ENCODE data around the gene SARDH. TPM values are rescaled to one million over a fixed set of nuclear protein-coding genes. Genes with fewer than 3 reads are reported as not detected.

SARDH gene
- total and polyA plus RNA-seq, 9 donors, result 2.5 to 10.0 (median 3.3) TPM

DNA sequence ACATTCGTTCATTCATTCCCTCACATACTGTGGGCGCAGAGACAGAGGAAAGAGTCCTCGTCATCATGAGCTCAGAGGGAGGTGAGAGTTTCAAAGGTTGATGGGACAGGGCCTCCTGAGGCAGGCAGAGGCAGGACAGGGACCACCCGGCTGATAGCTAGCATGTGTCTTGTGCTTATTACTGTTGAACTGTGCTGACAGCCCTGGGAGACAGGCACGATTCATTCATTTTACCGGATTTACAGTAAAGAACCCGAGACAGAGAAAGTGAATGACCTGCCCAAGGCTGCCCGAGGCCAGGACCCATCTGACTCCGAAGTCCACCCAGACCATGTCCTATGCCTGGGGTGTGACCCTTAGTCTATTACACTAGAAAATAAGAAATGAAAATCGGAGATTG is 124.1 kb downstream of the SARDH start:
- H3K4me3 ChIP-seq, result no peak overlapping the region
- intact Hi-C loops (cut with DNase I), result no loop called here
- no peak for DNase-seq
- TF ChIP-seq CTCF (IDR thresholded peaks at IDR 0.05) (no peak), POLR2A (IDR thresholded peaks at IDR 0.05) (no peak), EP300 (IDR thresholded peaks at IDR 0.05) (no peak)
- H3K27ac ChIP-seq, result no peak overlapping the region
- H3K4me1 ChIP-seq (ENCODE audit: insufficient read depth), result peaks cover 1% of the 10 kb centered on the region
- H3K36me3 ChIP-seq, result no peaks in the 10 kb centered on the region
- H3K9me3 ChIP-seq, result no peaks in the 10 kb centered on the region
- H3K27me3 ChIP-seq, result no peaks in the 10 kb centered on the region
- WGBS, 3 donors, result 63 to 73% (median 71%) methylated on average over 10 of the region's 10 CpGs

Other genes with a start within 250 kb of the SARDH start
- gene MYMK, start 213.4 kb downstream of the SARDH start, total RNA-seq, result not detected
- gene MYMK, start 213.4 kb downstream of the SARDH start, polyA plus RNA-seq, result not detected
- gene ADAMTSL2, start 203.6 kb downstream of the SARDH start, total RNA-seq, result 10 to 100 TPM in 1 of 7 donors, 1 to 10 TPM in 6; 1.3 to 18.5 (median 1.9) TPM
- 1 to 10 TPM in 1 of 2 donors, under 1 TPM in 1; 0.27 to 1.9 TPM for gene ADAMTSL2, start 203.6 kb downstream of the SARDH start, polyA plus RNA-seq
- under 1 TPM in 1 of 7 donors, not detected in 6; 0.30 TPM for gene FAM163B, start 129.0 kb downstream of the SARDH start, total RNA-seq
- gene FAM163B, start 129.0 kb downstream of the SARDH start, polyA plus RNA-seq, result under 1 TPM in 1 of 2 donors, not detected in 1; 0.21 TPM
- not detected for gene DBH, start 102.0 kb downstream of the SARDH start, total RNA-seq
- gene DBH, start 102.0 kb downstream of the SARDH start, polyA plus RNA-seq, result under 1 TPM in 1 of 2 donors, not detected in 1; 0.28 TPM